GM12892 (cell line): ENCODE measurements around the gene JUN.

Experiments
- POLR2A ChIP-seq: IDR thresholded peaks from 2 replicates; pipeline ENCODE4 v1.6.1; 2011; ENCODE audit warnings: low read depth, low read length, control low read depth
- POLR2AphosphoS5 ChIP-seq: IDR thresholded peaks from 2 replicates; pipeline ENCODE4 v1.6.1; 2011; ENCODE audit warnings: low read depth, low read length, control low read depth

DNA sequence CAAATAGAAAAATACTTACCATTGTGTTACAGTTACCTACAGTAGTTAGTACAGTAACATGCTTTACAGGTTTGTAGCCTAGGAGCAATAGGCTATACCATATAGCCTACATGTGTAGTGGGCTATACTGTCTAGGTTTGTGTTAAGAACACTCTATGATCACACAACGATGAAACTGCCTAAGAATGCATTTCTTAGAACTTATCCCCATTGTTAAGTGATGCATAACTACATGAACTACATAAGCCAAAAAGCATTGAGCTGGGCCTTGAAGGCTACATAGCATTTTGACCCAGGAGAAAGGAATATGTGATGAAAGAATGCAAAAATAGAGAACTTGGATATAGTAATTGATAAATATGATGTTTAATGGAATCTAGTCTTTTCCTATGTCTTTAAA lies 46.4 kb upstream of the JUN start:
- no peak for TF ChIP-seq POLR2A
- TF ChIP-seq POLR2AphosphoS5 = no peak
